Loucy (cell line): ENCODE measurements around the gene MT1A.
A peak's percentile ranks its signal among the peaks of the same experiment; 100 is the strongest.
"Not testable (repeated sequence)": the region's sequence is repeated elsewhere in the genome, so short reads cannot be mapped to it uniquely, and the experiment has no call there.

ENCODE experiments used
- H2AFZ ChIP-seq: fragments of 200-600 bp; sonication (generic); 2 replicates; pipeline ENCODE4 v1.6.0; 2016; ENCODE audit warnings: antibody characterized with exemption, mild to moderate bottlenecking, low read length, moderate library complexity
- H3F3A ChIP-seq: fragments of 200-600 bp; 2 replicates; pipeline ENCODE4 v1.6.0; 2016; ENCODE audit warnings: antibody characterized with exemption, low read depth, mild to moderate bottlenecking
- H3K27me3 ChIP-seq: fragments of 200-600 bp; sonication (generic); 2 replicates; pipeline ENCODE4 v1.6.1; 2014; ENCODE audit warnings: low read length, mild to moderate bottlenecking; ENCODE audit not compliant: insufficient read depth, poor library complexity, severe bottlenecking
- H3K36me3 ChIP-seq: fragments of 200-600 bp; sonication (generic); 2 replicates; pipeline ENCODE4 v1.6.1; 2016; ENCODE audit warnings: low read length; ENCODE audit not compliant: insufficient read depth
- H3K4me1 ChIP-seq: fragments of 200-600 bp; sonication (generic); 2 replicates; pipeline ENCODE4 v1.5.1; 2014; ENCODE audit warnings: low read length, mild to moderate bottlenecking; ENCODE audit not compliant: insufficient read depth, poor library complexity, severe bottlenecking
- H3K4me2 ChIP-seq: fragments of 200-600 bp; sonication (generic); 2 replicates; pipeline ENCODE4 v1.6.0; 2014; ENCODE audit warnings: antibody characterized with exemption, low read length, low read depth, mild to moderate bottlenecking; ENCODE audit not compliant: poor library complexity, severe bottlenecking
- H3K4me3 ChIP-seq: fragments of 200-600 bp; sonication (generic); 2 replicates; pipeline ENCODE4 v1.5.1; 2014; ENCODE audit warnings: low read length, mild to moderate bottlenecking, mixed read lengths; ENCODE audit not compliant: poor library complexity, severe bottlenecking
- H3K79me2 ChIP-seq: fragments of 200-600 bp; sonication (generic); 2 replicates; pipeline ENCODE4 v1.6.1; 2014; ENCODE audit warnings: low read length; ENCODE audit not compliant: insufficient read depth
- H3K9ac ChIP-seq: fragments of 200-600 bp; sonication (generic); 2 replicates; pipeline ENCODE4 v1.6.0; 2014; ENCODE audit warnings: mild to moderate bottlenecking, low read depth, low read length, moderate library complexity; ENCODE audit not compliant: poor library complexity, severe bottlenecking
- H3K9me2 ChIP-seq: fragments of 200-600 bp; sonication (generic); replicated peaks from 2 replicates; pipeline ENCODE4 v1.6.1; 2016; ENCODE audit warnings: low read depth, low read length, mixed read lengths
- H3K9me3 ChIP-seq: fragments of 200-600 bp; sonication (generic); 2 replicates; pipeline ENCODE4 v1.6.1; 2014; ENCODE audit warnings: mild to moderate bottlenecking, antibody characterized with exemption, low read length, low read depth; ENCODE audit not compliant: insufficient read depth
- H4K20me1 ChIP-seq: fragments of 200-600 bp; sonication (generic); 2 replicates; pipeline ENCODE4 v1.6.0; 2014; ENCODE audit warnings: antibody characterized with exemption, low read length, mild to moderate bottlenecking; ENCODE audit not compliant: insufficient read depth, poor library complexity, severe bottlenecking
- EZH2phosphoT487 ChIP-seq: fragments of 200-600 bp; IDR thresholded peaks from 2 replicates; pipeline ENCODE4 v1.6.1; 2018; ENCODE audit warnings: antibody characterized with exemption, mild to moderate bottlenecking, moderate library complexity, borderline replicate concordance
- TF ChIP-seq, protein P1 (sequence below): fragments of 200-600 bp; sonication (generic); conservative IDR thresholded peaks from 2 replicates; pipeline ENCODE4 v1.5.1; 2014; ENCODE audit warnings: mild to moderate bottlenecking, antibody characterized with exemption, low read length

The MT1A gene

DNA sequence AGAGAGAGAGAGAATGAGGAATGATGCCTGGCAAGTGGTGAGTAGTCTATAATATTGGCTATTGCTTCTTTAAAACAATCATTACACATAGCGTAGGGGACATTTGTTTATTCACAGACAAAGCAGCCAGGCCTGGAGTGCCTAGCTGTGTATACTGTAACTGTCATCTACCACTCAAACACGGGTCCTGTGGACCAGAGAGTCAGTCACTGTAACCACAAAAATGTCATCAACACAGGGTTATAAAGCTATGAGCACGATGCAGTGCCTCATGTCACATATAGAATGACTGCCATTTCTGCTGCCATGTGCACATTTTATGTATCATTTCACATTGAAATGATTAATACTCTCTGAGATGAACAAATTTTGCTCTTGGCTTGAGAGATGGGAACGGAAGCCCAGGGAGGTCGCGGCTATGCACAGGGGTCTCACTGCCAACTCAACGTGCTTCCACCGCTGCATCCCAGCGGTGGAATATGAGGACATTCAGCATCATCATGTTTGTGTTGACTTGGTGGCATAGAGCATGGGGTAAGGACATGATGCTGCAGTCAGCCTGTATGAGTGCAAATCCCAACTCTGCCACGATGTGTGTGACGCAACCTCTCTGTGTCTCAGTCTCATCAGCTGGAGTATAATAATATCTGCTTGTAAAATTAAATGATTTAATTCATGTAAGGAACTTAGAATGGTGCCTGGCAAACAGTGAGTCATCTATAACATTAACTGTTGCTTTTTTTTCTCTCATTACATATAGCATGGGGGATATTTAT, 34.5 kb downstream of the MT1A start:
- Histone ChIP-seq H3K9ac (no peak overlapping the region), H2AFZ (no peak overlapping the region), H3K79me2 (no peaks in the 10 kb centered on the region), H3K9me3 (no peaks in the 10 kb centered on the region), H3K36me3 (no peaks in the 10 kb centered on the region), H3K9me2 (no peaks in the 10 kb centered on the region), H3K4me3 (no peak overlapping the region), H4K20me1 (no peaks in the 10 kb centered on the region), H3K4me1 (no peaks in the 10 kb centered on the region), H3K4me2 (no peak overlapping the region), H3K27me3 (no peaks in the 10 kb centered on the region), H3F3A (no peaks in the 10 kb centered on the region)
- TF ChIP-seq, protein P1, sequence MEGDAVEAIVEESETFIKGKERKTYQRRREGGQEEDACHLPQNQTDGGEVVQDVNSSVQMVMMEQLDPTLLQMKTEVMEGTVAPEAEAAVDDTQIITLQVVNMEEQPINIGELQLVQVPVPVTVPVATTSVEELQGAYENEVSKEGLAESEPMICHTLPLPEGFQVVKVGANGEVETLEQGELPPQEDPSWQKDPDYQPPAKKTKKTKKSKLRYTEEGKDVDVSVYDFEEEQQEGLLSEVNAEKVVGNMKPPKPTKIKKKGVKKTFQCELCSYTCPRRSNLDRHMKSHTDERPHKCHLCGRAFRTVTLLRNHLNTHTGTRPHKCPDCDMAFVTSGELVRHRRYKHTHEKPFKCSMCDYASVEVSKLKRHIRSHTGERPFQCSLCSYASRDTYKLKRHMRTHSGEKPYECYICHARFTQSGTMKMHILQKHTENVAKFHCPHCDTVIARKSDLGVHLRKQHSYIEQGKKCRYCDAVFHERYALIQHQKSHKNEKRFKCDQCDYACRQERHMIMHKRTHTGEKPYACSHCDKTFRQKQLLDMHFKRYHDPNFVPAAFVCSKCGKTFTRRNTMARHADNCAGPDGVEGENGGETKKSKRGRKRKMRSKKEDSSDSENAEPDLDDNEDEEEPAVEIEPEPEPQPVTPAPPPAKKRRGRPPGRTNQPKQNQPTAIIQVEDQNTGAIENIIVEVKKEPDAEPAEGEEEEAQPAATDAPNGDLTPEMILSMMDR = no peak
- no peak for TF ChIP-seq EZH2phosphoT487

DNA sequence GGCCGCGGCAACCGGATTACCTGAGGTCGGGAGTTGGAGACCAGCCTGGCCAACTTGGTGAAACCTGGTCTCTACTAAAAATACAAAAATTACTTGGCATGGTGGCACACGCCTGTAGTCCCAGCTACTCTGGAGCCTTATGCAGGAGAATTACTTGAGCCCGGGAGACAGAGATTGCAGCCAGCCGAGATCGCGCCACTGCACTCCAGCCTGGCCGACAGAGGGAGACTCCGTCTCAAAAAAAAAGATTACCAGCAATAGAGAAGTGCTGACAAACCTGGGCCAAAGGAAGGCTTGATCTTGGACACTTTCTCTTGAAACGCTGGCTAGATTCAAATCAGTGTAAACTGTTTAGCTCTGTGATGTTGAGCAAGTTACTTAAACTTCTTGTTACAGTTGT, 35.5 kb downstream of the MT1A start:
- TF ChIP-seq, protein P1 = peak; percentile 45
- no peak for TF ChIP-seq EZH2phosphoT487
- no peaks in the 10 kb centered on the region for H3K9me2 ChIP-seq
- H3K9ac ChIP-seq = no peak overlapping the region
- H3K27me3 ChIP-seq = no peaks in the 10 kb centered on the region
- no peaks in the 10 kb centered on the region for H4K20me1 ChIP-seq
- H3K9me3 ChIP-seq = no peaks in the 10 kb centered on the region
- H3K36me3 ChIP-seq = no peaks in the 10 kb centered on the region
- H3K4me2 ChIP-seq = no peak overlapping the region
- no peak overlapping the region for H2AFZ ChIP-seq
- H3K79me2 ChIP-seq = no peaks in the 10 kb centered on the region
- H3F3A ChIP-seq = no peaks in the 10 kb centered on the region
- H3K4me3 ChIP-seq = no peak overlapping the region
- no peaks in the 10 kb centered on the region for H3K4me1 ChIP-seq

DNA sequence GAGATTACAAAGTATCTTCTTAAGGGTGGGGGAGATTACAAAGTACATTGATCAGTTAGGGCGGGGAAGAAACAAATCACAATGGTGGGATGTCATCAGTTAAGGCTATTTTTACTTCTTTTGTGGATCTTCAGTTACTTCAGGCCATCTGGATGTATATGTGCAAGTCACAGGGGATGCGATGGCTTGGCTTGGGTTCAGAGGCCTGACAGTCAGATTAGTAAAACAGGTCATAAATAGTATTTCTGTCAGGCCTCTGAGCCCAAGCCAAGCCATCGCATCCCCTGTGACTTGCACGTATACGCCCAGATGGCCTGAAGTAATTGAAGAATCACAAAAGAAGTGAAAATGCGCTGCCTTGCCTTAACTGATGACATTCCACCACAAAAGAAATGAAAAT, 36.1 kb downstream of the MT1A start:
- not testable (repeated sequence) for H3K79me2 ChIP-seq, H3K27me3 ChIP-seq, H3K9me3 ChIP-seq, H3K36me3 ChIP-seq, H4K20me1 ChIP-seq, H3K4me1 ChIP-seq, H3K4me3 ChIP-seq, H3K9me2 ChIP-seq, H2AFZ ChIP-seq, H3K9ac ChIP-seq, H3K4me2 ChIP-seq, H3F3A ChIP-seq

DNA sequence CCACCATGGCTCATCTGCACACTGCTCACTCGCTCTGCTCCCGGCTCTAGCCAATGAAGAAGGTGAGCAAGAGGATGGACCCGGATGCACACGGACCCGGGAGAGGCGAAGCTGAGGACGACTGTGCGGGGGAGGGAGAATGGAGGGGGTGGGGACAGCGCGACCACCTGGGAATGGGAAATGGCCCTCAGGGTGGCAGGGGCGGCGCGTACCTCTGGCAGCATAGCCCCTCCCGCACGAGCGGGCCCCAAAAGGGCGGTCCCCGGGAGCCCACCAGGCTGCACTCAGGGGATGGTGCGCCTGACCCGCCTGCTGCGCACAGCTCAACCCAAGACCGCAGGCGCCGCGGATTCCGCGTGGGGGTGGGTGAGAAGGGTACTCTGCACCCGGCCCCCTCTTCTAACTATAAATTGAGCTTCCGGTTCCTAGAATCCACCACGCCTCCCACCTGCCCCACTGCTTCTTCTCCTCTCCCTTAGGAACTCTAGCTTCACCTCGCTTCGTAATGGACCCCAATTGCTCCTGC, 37.3 kb downstream of the MT1A start:
- H3K4me1 ChIP-seq = no peaks in the 10 kb centered on the region
- H3K27me3 ChIP-seq = no peaks in the 10 kb centered on the region
- TF ChIP-seq, protein P1 = no peak
- no peak for TF ChIP-seq EZH2phosphoT487
- no peak overlapping the region for H2AFZ ChIP-seq
- H3K4me3 ChIP-seq = no peak overlapping the region
- no peaks in the 10 kb centered on the region for H4K20me1 ChIP-seq
- H3K9me3 ChIP-seq = no peaks in the 10 kb centered on the region
- H3K79me2 ChIP-seq = no peaks in the 10 kb centered on the region
- H3K9ac ChIP-seq = no peak overlapping the region
- H3K4me2 ChIP-seq = no peak overlapping the region
- H3F3A ChIP-seq = no peaks in the 10 kb centered on the region
- no peaks in the 10 kb centered on the region for H3K36me3 ChIP-seq
- H3K9me2 ChIP-seq = no peaks in the 10 kb centered on the region
